Measurements from ENCODE around the gene MSRB1.

MSRB1 gene

GRCh38 chr16:1973461-1974156 lies 30.6 kb upstream of the MSRB1 start:
- no peak for TF ChIP-seq CTCF (IDR thresholded peaks at IDR 0.05; ENCODE audit: low read depth, low read length, missing control alignments)
- H3K4me3 ChIP-seq (ENCODE audit: low read depth, low read length): no peak overlapping the region

GRCh38 chr16:1972490-1972877 lies 29.5 kb upstream of the MSRB1 start:
- peak overlapping the region; percentile 92 for H3K4me3 ChIP-seq (ENCODE audit: low read depth, low read length)
- no peak for TF ChIP-seq CTCF (IDR thresholded peaks at IDR 0.05; ENCODE audit: low read depth, low read length, missing control alignments)
- no peak for DNase-seq (ENCODE audit: low read depth)

More at GRCh38 chr16:1973461-1974156, 30.6 kb upstream of the MSRB1 start:
- no peak for DNase-seq (ENCODE audit: low read depth)

- H3K4me3 ChIP-seq (ENCODE audit: low read depth, low read length): peak within 1 kb of the TSS; percentile 92
- no peak for TF ChIP-seq CTCF (IDR thresholded peaks at IDR 0.05; ENCODE audit: low read depth, low read length, missing control alignments)
- DNase-seq (ENCODE audit: low read depth): peak; percentile 75
These were observed 28.9 kb upstream of the MSRB1 start, which contains the start of gene TBL3 for GRCh38 chr16:1971796-1972489. Gene TBL3 (plus strand): TSS chr16:1972053. CDS start chr16:1972165, 112 bp downstream.

- DNase-seq (ENCODE audit: low read depth): no peak
- no peak for TF ChIP-seq CTCF (IDR thresholded peaks at IDR 0.05; ENCODE audit: low read depth, low read length, missing control alignments)
- no peak overlapping the region for H3K4me3 ChIP-seq (ENCODE audit: low read depth, low read length)
These were observed 25.4 kb upstream of the MSRB1 start for GRCh38 chr16:1968146-1968953.

- H3K4me3 ChIP-seq (ENCODE audit: low read depth, low read length): peak within 1 kb of the TSS; percentile 72
- DNase-seq (ENCODE audit: low read depth): no peak
- no peak for TF ChIP-seq CTCF (IDR thresholded peaks at IDR 0.05; ENCODE audit: low read depth, low read length, missing control alignments)
These were observed 23.5 kb upstream of the MSRB1 start, which contains the start of gene RNF151 for GRCh38 chr16:1966460-1966859. Gene RNF151 (plus strand): TSS chr16:1966856. CDS start chr16:1966882, 26 bp downstream.

- peak overlapping the region; percentile 72 for H3K4me3 ChIP-seq (ENCODE audit: low read depth, low read length)
- no peak for TF ChIP-seq CTCF (IDR thresholded peaks at IDR 0.05; ENCODE audit: low read depth, low read length, missing control alignments)
- DNase-seq (ENCODE audit: low read depth): no peak
These were observed 22.5 kb upstream of the MSRB1 start for GRCh38 chr16:1965396-1966001.
